ENCODE data around the gene PPIE. TPM values are rescaled to one million over a fixed set of nuclear protein-coding genes. Genes with fewer than 3 reads are reported as not detected.
A peak's percentile ranks its signal among the peaks of the same experiment; 100 is the strongest.

Gene PPIE
- total RNA-seq, 6 experiments from 2014 or later = 38.9 to 45.8 (median 41.7) TPM

DNA sequence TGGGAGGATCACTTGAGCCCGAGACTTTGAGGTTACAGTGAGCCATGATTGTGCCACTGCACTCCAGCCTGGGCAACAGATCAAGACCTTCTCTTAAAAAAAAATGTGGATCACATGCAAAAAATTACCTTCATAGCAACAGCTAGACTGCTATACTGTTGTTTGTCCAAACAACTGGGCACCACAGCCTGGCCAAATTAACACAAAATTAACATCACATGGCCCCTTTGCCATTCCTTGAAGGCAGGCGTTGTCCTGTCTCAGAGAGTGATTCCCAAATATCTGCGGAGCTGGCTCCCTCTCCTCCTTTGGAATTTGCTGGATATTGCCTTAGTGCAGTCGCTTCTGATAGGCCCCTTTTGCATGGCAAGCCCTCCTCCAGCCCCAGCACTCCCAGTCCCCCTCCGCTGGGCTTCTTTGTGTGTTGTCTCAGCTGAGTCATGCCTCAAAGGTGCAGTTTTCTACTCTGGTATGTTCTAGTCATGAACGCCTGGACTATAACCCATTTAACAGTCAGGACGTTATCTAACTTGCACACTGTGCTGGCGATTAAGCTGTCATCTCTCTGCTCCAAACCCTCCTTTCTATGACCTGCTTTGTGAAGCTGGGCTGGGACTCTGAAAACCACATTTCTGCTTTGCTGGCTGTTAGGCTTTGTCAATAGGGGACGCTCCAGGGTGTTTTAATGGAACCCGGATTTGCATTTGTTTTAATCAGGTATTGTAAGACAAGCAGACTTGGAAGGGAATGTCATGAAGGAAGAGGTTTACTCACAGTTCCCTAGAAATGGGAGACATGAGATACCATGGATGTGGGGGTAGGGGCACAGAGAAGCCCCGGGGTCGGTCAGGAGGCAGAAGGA, 27.3 kb upstream of the PPIE start:
- peaks cover 48% of the 10 kb centered on the region for H3K27me3 Mint-ChIP-seq (ENCODE audit: insufficient read depth)
- no peak overlapping the region for H3K4me3 Mint-ChIP-seq
- no peak for DNase-seq
- TF ChIP-seq CTCF (IDR thresholded peaks at IDR 0.05) = no peak
- no peak overlapping the region for H3K27ac Mint-ChIP-seq
- no peaks in the 10 kb centered on the region for H3K9me3 Mint-ChIP-seq
- H3K36me3 Mint-ChIP-seq (ENCODE audit: low read depth) = no peaks in the 10 kb centered on the region
- no peaks in the 10 kb centered on the region for H3K4me1 Mint-ChIP-seq (ENCODE audit: low read depth)

- H3K4me3 Mint-ChIP-seq = no peak overlapping the region
- peaks cover 52% of the 10 kb centered on the region for H3K27me3 Mint-ChIP-seq (ENCODE audit: insufficient read depth)
- H3K27ac Mint-ChIP-seq = no peak overlapping the region
- no peak for TF ChIP-seq CTCF (IDR thresholded peaks at IDR 0.05)
- no peaks in the 10 kb centered on the region for H3K9me3 Mint-ChIP-seq
- H3K4me1 Mint-ChIP-seq (ENCODE audit: low read depth) = no peaks in the 10 kb centered on the region
- no peaks in the 10 kb centered on the region for H3K36me3 Mint-ChIP-seq (ENCODE audit: low read depth)
- DNase-seq = no peak
Observed at GRCh38 chr1:39711966-39712340, 26.7 kb upstream of the PPIE start.

- no peaks in the 10 kb centered on the region for H3K36me3 Mint-ChIP-seq (ENCODE audit: low read depth)
- TF ChIP-seq CTCF (IDR thresholded peaks at IDR 0.05) = no peak
- DNase-seq = no peak
- no peaks in the 10 kb centered on the region for H3K9me3 Mint-ChIP-seq
- H3K27me3 Mint-ChIP-seq (ENCODE audit: insufficient read depth) = peaks cover 49% of the 10 kb centered on the region
- no peak overlapping the region for H3K27ac Mint-ChIP-seq
- H3K4me3 Mint-ChIP-seq = no peak overlapping the region
- no peaks in the 10 kb centered on the region for H3K4me1 Mint-ChIP-seq (ENCODE audit: low read depth)
Observed at GRCh38 chr1:39713557-39713956, 25.1 kb upstream of the PPIE start.

DNA sequence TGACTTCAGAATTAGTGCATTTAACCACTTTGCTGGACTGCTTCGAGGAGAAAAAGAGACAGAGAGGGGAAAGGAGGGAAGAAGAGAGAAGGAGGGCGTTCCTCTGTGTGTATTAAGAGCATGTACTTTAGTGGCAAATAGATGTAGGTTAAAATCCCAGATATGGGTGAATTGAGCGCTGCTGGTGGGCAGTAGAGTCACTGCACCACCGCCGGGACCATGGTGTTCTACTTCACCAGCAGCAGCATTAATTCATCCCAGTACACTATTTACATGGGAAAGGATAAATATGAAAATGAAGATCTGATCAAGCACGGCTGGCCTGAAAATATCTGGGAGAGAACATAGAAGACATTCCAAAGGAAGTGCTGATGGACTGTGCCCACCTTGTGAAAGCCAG, 20.9 kb upstream of the PPIE start:
- no peak overlapping the region for H3K4me3 Mint-ChIP-seq
- H3K27ac Mint-ChIP-seq = no peak overlapping the region
- H3K27me3 Mint-ChIP-seq (ENCODE audit: insufficient read depth) = peaks cover 37% of the 10 kb centered on the region
- no peaks in the 10 kb centered on the region for H3K36me3 Mint-ChIP-seq (ENCODE audit: low read depth)
- H3K4me1 Mint-ChIP-seq (ENCODE audit: low read depth) = no peaks in the 10 kb centered on the region
- peak; percentile 29; the same call in 1 of the 2 replicates for TF ChIP-seq CTCF (IDR thresholded peaks at IDR 0.05)
- H3K9me3 Mint-ChIP-seq = no peaks in the 10 kb centered on the region
- DNase-seq = no peak

GRCh38 chr1:39720094-39720999, 18.3 kb upstream of the PPIE start:
- Mint-ChIP-seq H3K27ac (no peak overlapping the region), H3K27me3 (ENCODE audit: insufficient read depth) (peaks cover 31% of the 10 kb centered on the region), H3K9me3 (no peaks in the 10 kb centered on the region), H3K36me3 (ENCODE audit: low read depth) (no peaks in the 10 kb centered on the region), H3K4me1 (ENCODE audit: low read depth) (no peaks in the 10 kb centered on the region), H3K4me3 (no peak overlapping the region)
- peak; percentile 59 for DNase-seq
- peak; percentile 91 for TF ChIP-seq CTCF (IDR thresholded peaks at IDR 0.05)

All from HFFc6 (cell line).